Tibial nerve (tissue), 4 donors: Measurements from ENCODE around the gene CUX1. TPM values are rescaled to one million over a fixed set of nuclear protein-coding genes. Genes with fewer than 3 reads are reported as not detected.

Experiments
- DNase-seq, 2 donors: peaks; one replicate each; pipeline ENCODE4 v3.0.0-alpha.2; 2019; ENCODE audit warnings: low spot score in 2 of 2
- H3K27ac ChIP-seq, 4 donors: fragments of 200-600 bp; sonication (generic) in 3 of 4; one replicate each; pipeline ENCODE4 v1.5.1; 2017 to 2019; ENCODE audit warnings: mild to moderate bottlenecking in 1 of 4
- H3K27me3 ChIP-seq, 2 donors: fragments of 200-600 bp; sonication (generic) in 1 of 2; one replicate each; pipeline versions ENCODE4 v1.5.1 to v1.6.0; 2017 to 2019
- H3K36me3 ChIP-seq, 3 donors: fragments of 200-600 bp; sonication (generic); one replicate each; pipeline ENCODE4 v1.5.1; 2018 to 2019
- H3K4me1 ChIP-seq, 4 donors: fragments of 200-600 bp; sonication (generic) in 3 of 4; one replicate each; pipeline ENCODE4 v1.5.1; 2017 to 2019
- H3K4me3 ChIP-seq, 4 donors: fragments of 200-600 bp; sonication (generic) in 3 of 4; one replicate each; pipeline ENCODE4 v1.5.1; 2017 to 2019; ENCODE audit warnings: mild to moderate bottlenecking in 1 of 4, moderate library complexity in 1 of 4
- H3K9me3 ChIP-seq, 4 donors: fragments of 200-600 bp; sonication (generic) in 3 of 4; one replicate each; pipeline ENCODE4 v1.5.1; 2017 to 2019
- CTCF ChIP-seq, 5 experiments: fragments of 200-600 bp in 3 of 5; fragments of 450-650 bp in 2 of 5; sonication (generic) in 3 of 5; IDR thresholded peaks; one replicate each; pipeline ENCODE4 v1.5.1; 2016 to 2019; ENCODE audit warnings: antibody characterized with exemption in 5 of 5, mild to moderate bottlenecking in 3 of 5, moderate library complexity in 2 of 5
- EP300 ChIP-seq, 2 donors: sonication (generic); formaldehyde crosslinking; IDR thresholded peaks; one replicate each; pipeline ENCODE4 v1.6.1; 2017; ENCODE audit warnings: antibody characterized with exemption in 2 of 2, mild to moderate bottlenecking in 1 of 2
- POLR2A ChIP-seq, 2 donors: fragments of 450-650 bp; IDR thresholded peaks; one replicate each; pipeline ENCODE4 v1.6.1; 2017; ENCODE audit warnings: antibody characterized with exemption in 2 of 2, mild to moderate bottlenecking in 2 of 2, moderate library complexity in 2 of 2
- WGBS, 2 donors: methylation state at CpG; one replicate each; pipeline ENCODE4 v1.1.5; 2018; 5-methylcytosine and 5-hydroxymethylcytosine counted together
- total RNA-seq, 4 donors: library from RNA; depleted of rRNA; stranded (reverse); fragments of >200 nt; gene quantifications; one replicate each; pipeline ENCODE4 v1.1.0, GENCODE V29; 2016

The CUX1 gene
- total RNA-seq, 4 donors from 2014 or later: 74.5 to 104 (median 84.3) TPM

- DNase-seq: no peak
- 72 to 79% methylated on average over 12 of the region's 12 CpGs for WGBS, 2 donors
- Histone ChIP-seq H3K4me1 (peaks cover 0 to 4% (median 0%) of the 10 kb centered on the region in 4 donors), H3K27me3 (no peaks in the 10 kb centered on the region), H3K36me3 (peaks cover 0 to 5% (median 0%) of the 10 kb centered on the region in 3 donors), H3K9me3 (no peaks in the 10 kb centered on the region), H3K4me3 (no peak overlapping the region), H3K27ac (no peak overlapping the region)
- TF ChIP-seq CTCF (IDR thresholded peaks at IDR 0.05) (no peak), POLR2A (IDR thresholded peaks at IDR 0.05) (no peak), EP300 (IDR thresholded peaks at IDR 0.05) (no peak)
These were observed 441.3 kb downstream of the CUX1 start for GRCh38 chr7:102258749-102259107.

- WGBS, 2 donors: 36 to 52% methylated on average over 3 to 9 of the region's 9 CpGs
- H3K4me3 ChIP-seq: no peak overlapping the region
- H3K9me3 ChIP-seq: no peaks in the 10 kb centered on the region
- no peaks in the 10 kb centered on the region for H3K27me3 ChIP-seq
- H3K36me3 ChIP-seq: no peaks in the 10 kb centered on the region
- H3K4me1 ChIP-seq: no peaks in the 10 kb centered on the region
- no peak for DNase-seq
- no peak for TF ChIP-seq CTCF (IDR thresholded peaks at IDR 0.05)
- TF ChIP-seq POLR2A (IDR thresholded peaks at IDR 0.05): no peak
- TF ChIP-seq EP300 (IDR thresholded peaks at IDR 0.05): no peak
- H3K27ac ChIP-seq: no peak overlapping the region
These were observed 443.4 kb downstream of the CUX1 start for GRCh38 chr7:102260856-102261255.

- 59 to 65% methylated on average over 9 of the region's 9 CpGs for WGBS, 2 donors
- Histone ChIP-seq H3K4me3 (no peak overlapping the region), H3K27ac (no peak overlapping the region), H3K9me3 (no peaks in the 10 kb centered on the region), H3K36me3 (no peaks in the 10 kb centered on the region), H3K27me3 (no peaks in the 10 kb centered on the region), H3K4me1 (no peaks in the 10 kb centered on the region)
- TF ChIP-seq POLR2A (IDR thresholded peaks at IDR 0.05) (no peak), CTCF (IDR thresholded peaks at IDR 0.05) (no peak), EP300 (IDR thresholded peaks at IDR 0.05) (no peak)
- no peak for DNase-seq
These were observed 444.0 kb downstream of the CUX1 start for GRCh38 chr7:102261451-102261850.

- no peaks in the 10 kb centered on the region for H3K36me3 ChIP-seq
- no peak overlapping the region for H3K4me3 ChIP-seq
- TF ChIP-seq EP300 (IDR thresholded peaks at IDR 0.05) (no peak), POLR2A (IDR thresholded peaks at IDR 0.05) (no peak), CTCF (IDR thresholded peaks at IDR 0.05) (no peak)
- H3K27ac ChIP-seq: no peak overlapping the region
- no peaks in the 10 kb centered on the region for H3K27me3 ChIP-seq
- no peak for DNase-seq
- no peaks in the 10 kb centered on the region for H3K4me1 ChIP-seq
- H3K9me3 ChIP-seq: no peaks in the 10 kb centered on the region
- WGBS, 2 donors: 87 to 90% methylated on average over 12 to 13 of the region's 13 CpGs
These were observed 445.1 kb downstream of the CUX1 start for GRCh38 chr7:102262546-102262945.

GRCh38 chr7:102264367-102264891 is 447.0 kb downstream of the CUX1 start:
- TF ChIP-seq POLR2A (IDR thresholded peaks at IDR 0.05) (no peak), CTCF (IDR thresholded peaks at IDR 0.05) (no peak), EP300 (IDR thresholded peaks at IDR 0.05) (no peak)
- 36 to 61% methylated on average over 13 of the region's 13 CpGs for WGBS, 2 donors
- DNase-seq: no peak
- Histone ChIP-seq H3K4me1 (no peaks in the 10 kb centered on the region), H3K9me3 (no peaks in the 10 kb centered on the region), H3K27ac (no peak overlapping the region), H3K36me3 (no peaks in the 10 kb centered on the region), H3K27me3 (no peaks in the 10 kb centered on the region), H3K4me3 (no peak overlapping the region)
